ENCODE measurements around the gene PARD3B.

Gene PARD3B

GRCh38 chr2:205287316-205287715, 742.0 kb downstream of the PARD3B start:
- no peaks in the 10 kb centered on the region for H3K27me3 ChIP-seq (ENCODE audit: insufficient read depth, poor library complexity, severe bottlenecking)
- DNase-seq (ENCODE audit: low read depth in 1 of 2, low spot score in 1 of 2): no peak
- TF ChIP-seq, protein P1, sequence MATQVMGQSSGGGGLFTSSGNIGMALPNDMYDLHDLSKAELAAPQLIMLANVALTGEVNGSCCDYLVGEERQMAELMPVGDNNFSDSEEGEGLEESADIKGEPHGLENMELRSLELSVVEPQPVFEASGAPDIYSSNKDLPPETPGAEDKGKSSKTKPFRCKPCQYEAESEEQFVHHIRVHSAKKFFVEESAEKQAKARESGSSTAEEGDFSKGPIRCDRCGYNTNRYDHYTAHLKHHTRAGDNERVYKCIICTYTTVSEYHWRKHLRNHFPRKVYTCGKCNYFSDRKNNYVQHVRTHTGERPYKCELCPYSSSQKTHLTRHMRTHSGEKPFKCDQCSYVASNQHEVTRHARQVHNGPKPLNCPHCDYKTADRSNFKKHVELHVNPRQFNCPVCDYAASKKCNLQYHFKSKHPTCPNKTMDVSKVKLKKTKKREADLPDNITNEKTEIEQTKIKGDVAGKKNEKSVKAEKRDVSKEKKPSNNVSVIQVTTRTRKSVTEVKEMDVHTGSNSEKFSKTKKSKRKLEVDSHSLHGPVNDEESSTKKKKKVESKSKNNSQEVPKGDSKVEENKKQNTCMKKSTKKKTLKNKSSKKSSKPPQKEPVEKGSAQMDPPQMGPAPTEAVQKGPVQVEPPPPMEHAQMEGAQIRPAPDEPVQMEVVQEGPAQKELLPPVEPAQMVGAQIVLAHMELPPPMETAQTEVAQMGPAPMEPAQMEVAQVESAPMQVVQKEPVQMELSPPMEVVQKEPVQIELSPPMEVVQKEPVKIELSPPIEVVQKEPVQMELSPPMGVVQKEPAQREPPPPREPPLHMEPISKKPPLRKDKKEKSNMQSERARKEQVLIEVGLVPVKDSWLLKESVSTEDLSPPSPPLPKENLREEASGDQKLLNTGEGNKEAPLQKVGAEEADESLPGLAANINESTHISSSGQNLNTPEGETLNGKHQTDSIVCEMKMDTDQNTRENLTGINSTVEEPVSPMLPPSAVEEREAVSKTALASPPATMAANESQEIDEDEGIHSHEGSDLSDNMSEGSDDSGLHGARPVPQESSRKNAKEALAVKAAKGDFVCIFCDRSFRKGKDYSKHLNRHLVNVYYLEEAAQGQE (IDR thresholded peaks at IDR 0.05; ENCODE audit: insufficient replicate concordance, low read depth): no peak
- no peak for TF ChIP-seq GABPA (IDR thresholded peaks at IDR 0.05; ENCODE audit: low read depth)
- no peak for TF ChIP-seq CTCF (IDR thresholded peaks at IDR 0.05; ENCODE audit: insufficient read depth, low read length)
- no peak for TF ChIP-seq POLR2AphosphoS5 (IDR thresholded peaks at IDR 0.05; ENCODE audit: low read depth)
- no peak for TF ChIP-seq SPI1 (IDR thresholded peaks at IDR 0.05; ENCODE audit: borderline replicate concordance, low read depth)
- no peak overlapping the region for H3K27ac ChIP-seq (replicated peaks)
- no peak overlapping the region for H3K4me3 ChIP-seq (replicated peaks; ENCODE audit: insufficient read depth, low read length)

- no peaks in the 10 kb centered on the region for H3K27me3 ChIP-seq (ENCODE audit: insufficient read depth, poor library complexity, severe bottlenecking)
- TF ChIP-seq GABPA (IDR thresholded peaks at IDR 0.05; ENCODE audit: low read depth) (no peak), CTCF (IDR thresholded peaks at IDR 0.05; ENCODE audit: insufficient read depth, low read length) (no peak), SPI1 (IDR thresholded peaks at IDR 0.05; ENCODE audit: borderline replicate concordance, low read depth) (no peak), POLR2AphosphoS5 (IDR thresholded peaks at IDR 0.05; ENCODE audit: low read depth) (no peak)
- TF ChIP-seq, protein P1 (IDR thresholded peaks at IDR 0.05; ENCODE audit: insufficient replicate concordance, low read depth): no peak
- no peak overlapping the region for H3K27ac ChIP-seq (replicated peaks)
- no peak for DNase-seq (ENCODE audit: low read depth in 1 of 2, low spot score in 1 of 2)
- H3K4me3 ChIP-seq (replicated peaks; ENCODE audit: insufficient read depth, low read length): no peak overlapping the region
Measured at GRCh38 chr2:205288686-205289085, 743.4 kb downstream of the PARD3B start.

- Histone ChIP-seq H3K27me3 (ENCODE audit: insufficient read depth, poor library complexity, severe bottlenecking) (no peaks in the 10 kb centered on the region), H3K27ac (replicated peaks) (no peak overlapping the region), H3K4me3 (replicated peaks; ENCODE audit: insufficient read depth, low read length) (no peak overlapping the region)
- TF ChIP-seq, protein P1 (IDR thresholded peaks at IDR 0.05; ENCODE audit: insufficient replicate concordance, low read depth): no peak
- no peak for TF ChIP-seq GABPA (IDR thresholded peaks at IDR 0.05; ENCODE audit: low read depth)
- TF ChIP-seq SPI1 (IDR thresholded peaks at IDR 0.05; ENCODE audit: borderline replicate concordance, low read depth): no peak
- no peak for TF ChIP-seq CTCF (IDR thresholded peaks at IDR 0.05; ENCODE audit: insufficient read depth, low read length)
- TF ChIP-seq POLR2AphosphoS5 (IDR thresholded peaks at IDR 0.05; ENCODE audit: low read depth): no peak
- no peak for DNase-seq (ENCODE audit: low read depth in 1 of 2, low spot score in 1 of 2)
Measured at GRCh38 chr2:205290299-205290698, 745.0 kb downstream of the PARD3B start.
